Tibial nerve (tissue), 3 donors: Measurements from ENCODE around the gene ITGA2.

Source experiments
- CTCF ChIP-seq, 5 experiments: fragments of 200-600 bp in 3 of 5; fragments of 450-650 bp in 2 of 5; sonication (generic) in 3 of 5; IDR thresholded peaks; one replicate each; pipeline ENCODE4 v1.5.1; 2016 to 2019; ENCODE audit warnings: antibody characterized with exemption in 5 of 5, mild to moderate bottlenecking in 3 of 5, moderate library complexity in 2 of 5
- POLR2A ChIP-seq, 2 donors: fragments of 450-650 bp; IDR thresholded peaks; one replicate each; pipeline ENCODE4 v1.6.1; 2017; ENCODE audit warnings: antibody characterized with exemption in 2 of 2, mild to moderate bottlenecking in 2 of 2, moderate library complexity in 2 of 2

- TF ChIP-seq CTCF (IDR thresholded peaks at IDR 0.05), result no peak
- no peak for TF ChIP-seq POLR2A (IDR thresholded peaks at IDR 0.05)
These were observed 5.1 kb downstream of the ITGA2 start for GRCh38 chr5:52994266-52994665.
